K562 (cell line): ENCODE data around the gene PITPNB.

Experiments
- CTCF ChIP-seq, 3 experiments: IDR thresholded peaks in 2 of 3; conservative IDR thresholded peaks in 1 of 3; 2 replicates each; pipeline ENCODE4 v1.5.1; 2011 to 2012; ENCODE audit warnings: low read length in 3 of 3, mild to moderate bottlenecking in 3 of 3, control low read depth in 2 of 3, improper control_type of control experiment in 1 of 3, inconsistent platforms in 1 of 3, low read depth in 1 of 3, mixed read lengths in 1 of 3, moderate library complexity in 1 of 3; ENCODE audit not compliant: insufficient read depth in 2 of 3
- NFRKB ChIP-seq: fragments of 450-650 bp; IDR thresholded peaks from 2 replicates; pipeline ENCODE4 v1.6.1; 2016; ENCODE audit warnings: low read depth
- NR2F6 ChIP-seq: fragments of 450-650 bp; formaldehyde crosslinking; IDR thresholded peaks from 2 replicates; pipeline ENCODE4 v1.4.0; 2020; ENCODE audit warnings: mild to moderate bottlenecking
- TAF1 ChIP-seq: IDR thresholded peaks from 2 replicates; pipeline ENCODE4 v1.6.1; 2011; ENCODE audit warnings: mild to moderate bottlenecking, low read length, moderate library complexity; ENCODE audit not compliant: insufficient read depth, control insufficient read depth, severe bottlenecking; ENCODE audit errors: extremely low read depth
- USF2 ChIP-seq: sonication (generic); formaldehyde crosslinking; IDR thresholded peaks from 2 replicates; pipeline ENCODE4 v1.5.0; 2020; ENCODE audit warnings: missing genetic modification reagents
- ZNF785 ChIP-seq: fragments of 250-450 bp; sonication (Bioruptor Pico); IDR thresholded peaks from 2 replicates; pipeline ENCODE4 v1.4.0; 2020; ENCODE audit warnings: mild to moderate bottlenecking
- TF ChIP-seq, protein P1 (sequence below), 3 experiments: fragments of 200-800 bp in 1 of 3; fragments of 250-450 bp in 1 of 3; fragments of 450-650 bp in 1 of 3; sonication (Bioruptor Pico) in 1 of 3; sonication (Bioruptor generic) in 1 of 3; formaldehyde crosslinking in 1 of 3; IDR thresholded peaks; 2 replicates each; pipeline versions ENCODE4 v1.6.1 to v1.8.0; 2016 to 2022; ENCODE audit warnings: mild to moderate bottlenecking in 2 of 3, missing genetic modification characterization in 2 of 3, missing compliant biosample characterization in 1 of 3, moderate library complexity in 1 of 3

DNA sequence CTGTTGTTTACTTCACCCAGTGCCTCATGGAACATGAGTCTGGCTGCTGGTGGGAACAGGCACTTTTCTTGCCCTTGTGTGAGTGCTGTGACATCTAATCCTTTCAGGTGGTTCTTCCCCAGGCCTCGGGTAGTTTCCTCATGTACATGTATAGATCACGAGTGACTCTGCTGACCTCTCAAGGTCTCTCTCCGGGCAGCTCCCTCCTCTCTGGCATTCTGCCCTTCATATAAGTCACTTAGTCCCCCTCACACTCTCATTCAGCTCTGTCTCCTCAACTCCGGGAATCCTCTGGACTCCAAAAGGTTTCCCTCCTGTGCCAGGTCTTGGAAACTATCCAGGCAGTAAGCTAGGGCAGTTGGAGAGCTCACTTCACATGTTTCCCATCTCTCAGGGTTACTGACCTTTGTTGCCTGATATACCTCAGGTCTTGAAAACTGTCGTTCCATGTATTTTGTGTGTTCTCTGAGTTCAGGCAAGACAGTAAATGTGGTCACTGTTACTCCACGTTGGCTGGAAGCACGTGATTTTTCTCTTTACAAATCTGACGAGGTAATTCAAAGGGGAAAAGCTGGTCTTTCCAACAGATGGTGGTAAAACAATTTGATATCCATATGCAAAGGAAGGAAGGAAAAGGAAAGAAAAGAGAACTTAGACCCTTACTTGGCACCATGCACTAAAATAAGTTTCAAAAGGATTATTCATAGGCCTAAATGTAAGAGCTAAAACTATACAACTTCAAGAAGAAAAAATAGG lies 40.5 kb upstream of the PITPNB start:
- no peak for TF ChIP-seq NFRKB
- no peak for TF ChIP-seq CTCF (IDR thresholded peaks at IDR 0.05 in 2 of 3, conservative IDR thresholded peaks at IDR 0.05 in 1 of 3; ENCODE audit: insufficient read depth in 2 of 3, low read depth in 1 of 3, low read length in 3 of 3)
- no peak for TF ChIP-seq USF2 (CRISPR knock-in tag)
- TF ChIP-seq NR2F6 (CRISPR knock-in tag), result no peak
- no peak for TF ChIP-seq ZNF785 (CRISPR knock-in tag)
- TF ChIP-seq TAF1, result no peak
- TF ChIP-seq, protein P1, sequence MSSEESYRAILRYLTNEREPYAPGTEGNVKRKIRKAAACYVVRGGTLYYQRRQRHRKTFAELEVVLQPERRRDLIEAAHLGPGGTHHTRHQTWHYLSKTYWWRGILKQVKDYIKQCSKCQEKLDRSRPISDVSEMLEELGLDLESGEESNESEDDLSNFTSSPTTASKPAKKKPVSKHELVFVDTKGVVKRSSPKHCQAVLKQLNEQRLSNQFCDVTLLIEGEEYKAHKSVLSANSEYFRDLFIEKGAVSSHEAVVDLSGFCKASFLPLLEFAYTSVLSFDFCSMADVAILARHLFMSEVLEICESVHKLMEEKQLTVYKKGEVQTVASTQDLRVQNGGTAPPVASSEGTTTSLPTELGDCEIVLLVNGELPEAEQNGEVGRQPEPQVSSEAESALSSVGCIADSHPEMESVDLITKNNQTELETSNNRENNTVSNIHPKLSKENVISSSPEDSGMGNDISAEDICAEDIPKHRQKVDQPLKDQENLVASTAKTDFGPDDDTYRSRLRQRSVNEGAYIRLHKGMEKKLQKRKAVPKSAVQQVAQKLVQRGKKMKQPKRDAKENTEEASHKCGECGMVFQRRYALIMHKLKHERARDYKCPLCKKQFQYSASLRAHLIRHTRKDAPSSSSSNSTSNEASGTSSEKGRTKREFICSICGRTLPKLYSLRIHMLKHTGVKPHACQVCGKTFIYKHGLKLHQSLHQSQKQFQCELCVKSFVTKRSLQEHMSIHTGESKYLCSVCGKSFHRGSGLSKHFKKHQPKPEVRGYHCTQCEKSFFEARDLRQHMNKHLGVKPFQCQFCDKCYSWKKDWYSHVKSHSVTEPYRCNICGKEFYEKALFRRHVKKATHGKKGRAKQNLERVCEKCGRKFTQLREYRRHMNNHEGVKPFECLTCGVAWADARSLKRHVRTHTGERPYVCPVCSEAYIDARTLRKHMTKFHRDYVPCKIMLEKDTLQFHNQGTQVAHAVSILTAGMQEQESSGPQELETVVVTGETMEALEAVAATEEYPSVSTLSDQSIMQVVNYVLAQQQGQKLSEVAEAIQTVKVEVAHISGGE (CRISPR knock-in tag; IDR thresholded peaks at IDR 0.05), result no peak
